ENCODE results near the gene FCRLB. TPM values are rescaled to one million over a fixed set of nuclear protein-coding genes. Genes with fewer than 3 reads are reported as not detected.

FCRLB gene
- total RNA-seq, 1 experiment from 2014 or later, result not detected

GRCh38 chr1:161739865-161740566 lies 18.7 kb downstream of the FCRLB start:
- H3K27me3 ChIP-seq (ENCODE audit: insufficient read depth, low read length), result no peaks in the 10 kb centered on the region
- WGBS (ENCODE audit: extremely low coverage, insufficient read length, low lambda C conversion rate), result no CpG with 5 or more reads among the region's 8 CpGs
- peaks cover 10% of the 10 kb centered on the region; the same call in 1 of the 2 replicates for H3K4me1 ChIP-seq (ENCODE audit: insufficient read depth, low read length)
- no peak for DNase-seq
- H4K5ac ChIP-seq (ENCODE audit: insufficient read length, low read depth, low read length), result no peak overlapping the region
- Mint-ChIP-seq H3K27ac (no peak overlapping the region), H3K4me3 (no peak overlapping the region), H3K27me3 (ENCODE audit: low read depth) (peaks cover 4% of the 10 kb centered on the region), H3K36me3 (ENCODE audit: insufficient read depth in 1 of 3, low read depth in 3 of 3) (no peaks in the 10 kb centered on the region), H3K9me3 (no peaks in the 10 kb centered on the region), H3K4me1 (peaks cover 22 to 28% of the 10 kb centered on the region in 2 experiments)
- H3K79me2 ChIP-seq (ENCODE audit: insufficient read depth, low read length), result no peaks in the 10 kb centered on the region
- no peak overlapping the region for H2BK120ac ChIP-seq (ENCODE audit: low read depth, low read length, poor library complexity, severe bottlenecking)
- no peaks in the 10 kb centered on the region for H3K79me1 ChIP-seq (ENCODE audit: insufficient read depth, low read depth, low read length, poor library complexity, severe bottlenecking)
- H4K8ac ChIP-seq (replicated peaks; ENCODE audit: insufficient read length, low read depth, low read length), result no peak overlapping the region
- H2BK15ac ChIP-seq (ENCODE audit: low read depth, low read length), result no peak overlapping the region
- no peak overlapping the region for H3K23ac ChIP-seq (ENCODE audit: insufficient read length, low read depth, low read length)
- H2BK12ac ChIP-seq (ENCODE audit: insufficient read length, low read depth, low read length), result no peak overlapping the region
- no peak overlapping the region for H2BK5ac ChIP-seq (ENCODE audit: insufficient read length, low read length)
- H3K23me2 ChIP-seq (ENCODE audit: insufficient read length, low read depth, low read length, poor library complexity, severe bottlenecking), result no peaks in the 10 kb centered on the region
- no peak overlapping the region for H2AFZ ChIP-seq (ENCODE audit: low read length)
- no peak overlapping the region for H3T11ph ChIP-seq (ENCODE audit: low read length)
- no peaks in the 10 kb centered on the region for H4K20me1 ChIP-seq (ENCODE audit: control insufficient read depth, insufficient read depth, insufficient read length)
- H2BK20ac ChIP-seq (ENCODE audit: low read depth, low read length, poor library complexity, severe bottlenecking), result no peak overlapping the region
- H3K9me3 ChIP-seq (ENCODE audit: control insufficient read depth, low read depth, low read length), result no peaks in the 10 kb centered on the region
- H3K14ac ChIP-seq (ENCODE audit: insufficient read depth, low read length), result no peak overlapping the region
- H3K18ac ChIP-seq (ENCODE audit: insufficient read length, low read depth, low read length), result no peak overlapping the region
- TF ChIP-seq CTCF (conservative IDR thresholded peaks at IDR 0.05), result no peak
- H3K56ac ChIP-seq (ENCODE audit: insufficient read length, low read depth, low read length), result no peak overlapping the region
- no peak overlapping the region for H3K9ac ChIP-seq (ENCODE audit: extremely low read depth, insufficient read length, low read length)
- H4K91ac ChIP-seq (ENCODE audit: insufficient read length, low read depth, low read length), result no peak overlapping the region
- H3K4me2 ChIP-seq (ENCODE audit: insufficient read depth, insufficient read length, low read length), result no peak overlapping the region
- no peak overlapping the region for H2AK5ac ChIP-seq (ENCODE audit: insufficient read length, low read length)
- H3K4ac ChIP-seq (ENCODE audit: low read depth, low read length), result no peak overlapping the region
- no peak overlapping the region for H3K27ac ChIP-seq (ENCODE audit: insufficient read length, low read depth, low read length)
